Endothelial cell of umbilical vein (primary cell): ENCODE results near the gene TPSG1. TPM values are rescaled to one million over a fixed set of nuclear protein-coding genes. Genes with fewer than 3 reads are reported as not detected.

ENCODE experiments used
- BruUV-seq: library from RNA; stranded (reverse); fragments of 400-500 nt; replicated peaks from 2 replicates; lab custom pipeline; 2021; lab: Mats Ljungman, UMichigan
- CTCF ChIA-PET: fragments of 300-600, 350-600 bp; sonication (Branson Sonifier 250); formaldehyde crosslinking; loops from one replicate; lab custom pipeline; 2021; ENCODE audit warnings: antibody characterized with exemption, inconsistent platforms; lab: Charles Lee
- POLR2A ChIA-PET: fragments of 300-600, 350-600 bp; sonication (Branson Sonifier 250); formaldehyde crosslinking; loops from one replicate; lab custom pipeline; 2021; ENCODE audit warnings: antibody characterized with exemption, inconsistent platforms; lab: Charles Lee
- DNase-seq: peaks from one replicate; pipeline ENCODE4 v3.0.0-alpha.2; 2011; ENCODE audit warnings: low read depth, low spot score
- FAIRE-seq: peaks from 2 replicates; lab custom pipeline; 2011; peaks lifted over from hg19 to GRCh38; lab: Jason Lieb, UNC
- H2AFZ ChIP-seq: 2 replicates; pipeline ENCODE4 v1.6.0; 2012; ENCODE audit warnings: low read depth, low read length, control low read depth, inconsistent platforms
- H3K27ac ChIP-seq: 2 replicates; pipeline ENCODE4 v1.5.1; 2011; ENCODE audit warnings: low read depth, mild to moderate bottlenecking, control low read depth, low read length, moderate library complexity; ENCODE audit not compliant: insufficient read depth
- H3K27me3 ChIP-seq, 2 experiments: 2 replicates each; pipeline versions ENCODE4 v1.6.0 to v1.6.1; 2011; ENCODE audit warnings: low read length in 2 of 2, mixed read lengths in 1 of 2; ENCODE audit not compliant: control insufficient read depth in 2 of 2, insufficient read depth in 2 of 2
- H3K36me3 ChIP-seq, 2 experiments: 2 replicates in 1 of 2; 3 replicates in 1 of 2; pipeline ENCODE4 v1.5.1; 2011; ENCODE audit warnings: low read length in 2 of 2, mild to moderate bottlenecking in 1 of 2, moderate library complexity in 1 of 2; ENCODE audit not compliant: control insufficient read depth in 2 of 2, insufficient read depth in 2 of 2; ENCODE audit errors: extremely low read depth in 1 of 2
- H3K4me1 ChIP-seq: 3 replicates; pipeline ENCODE4 v1.5.1; 2011; ENCODE audit warnings: mild to moderate bottlenecking, low read length; ENCODE audit not compliant: control insufficient read depth, insufficient read depth; ENCODE audit errors: extremely low read depth
- H3K4me2 ChIP-seq: 2 replicates; pipeline ENCODE4 v1.6.1; 2011; ENCODE audit warnings: low read length, control low read depth, mixed read lengths; ENCODE audit not compliant: insufficient read depth
- H3K4me3 ChIP-seq, 3 experiments: fragments of 200-600 bp in 1 of 3; sonication (generic), shearing (Covaris generic) in 1 of 3; replicated peaks in 1 of 3; 2 replicates each; pipeline ENCODE4 v1.5.1; 2011 to 2016; ENCODE audit warnings: control low read depth in 3 of 3, low read length in 3 of 3, mild to moderate bottlenecking in 2 of 3, inconsistent platforms in 1 of 3, low read depth in 1 of 3, moderate library complexity in 1 of 3; ENCODE audit not compliant: insufficient read depth in 1 of 3
- H3K79me2 ChIP-seq: 2 replicates; pipeline ENCODE4 v1.6.0; 2012; ENCODE audit warnings: low read length, inconsistent platforms; ENCODE audit not compliant: control insufficient read depth, insufficient read depth
- H3K9ac ChIP-seq: replicated peaks from 2 replicates; pipeline ENCODE3; 2011; ENCODE audit warnings: low read length, control low read depth; ENCODE audit not compliant: insufficient read depth; ENCODE audit errors: extremely low read depth
- H3K9me1 ChIP-seq: replicated peaks from 3 replicates; pipeline ENCODE4 v1.6.0; 2011; ENCODE audit warnings: mild to moderate bottlenecking, low read length; ENCODE audit not compliant: control insufficient read depth, insufficient read depth; ENCODE audit errors: extremely low read depth
- H3K9me3 ChIP-seq: replicated peaks from 2 replicates; pipeline ENCODE4 v1.5.1; 2012; ENCODE audit warnings: low read length, inconsistent platforms; ENCODE audit not compliant: control insufficient read depth, insufficient read depth
- H4K20me1 ChIP-seq: replicated peaks from 2 replicates; pipeline ENCODE3; 2011; ENCODE audit warnings: mild to moderate bottlenecking, low read length; ENCODE audit not compliant: control insufficient read depth, insufficient read depth; ENCODE audit errors: extremely low read depth
- EZH2 ChIP-seq: IDR thresholded peaks from 2 replicates; pipeline ENCODE4 v1.6.1; 2012; ENCODE audit warnings: borderline replicate concordance, low read depth, mild to moderate bottlenecking, moderate library complexity, low read length, inconsistent platforms; ENCODE audit not compliant: severe bottlenecking
- FOS ChIP-seq: IDR thresholded peaks from 2 replicates; pipeline ENCODE4 v1.6.1; 2011; ENCODE audit warnings: mild to moderate bottlenecking, low read length, moderate library complexity, borderline replicate concordance; ENCODE audit not compliant: insufficient read depth
- GATA2 ChIP-seq: IDR thresholded peaks from 2 replicates; pipeline ENCODE4 v1.7.0; 2011; ENCODE audit warnings: low read depth, mild to moderate bottlenecking, moderate library complexity, mixed read lengths, low read length; ENCODE audit not compliant: insufficient read length, insufficient read depth
- JUN ChIP-seq: IDR thresholded peaks from 2 replicates; pipeline ENCODE4 v1.6.1; 2011; ENCODE audit warnings: borderline replicate concordance, low read depth; ENCODE audit not compliant: insufficient read length, insufficient read depth
- MYC ChIP-seq: IDR thresholded peaks from one replicate; pipeline ENCODE4 v1.6.1; 2011; ENCODE audit warnings: mild to moderate bottlenecking, low read depth, low read length
- POLR2A ChIP-seq: IDR thresholded peaks from 2 replicates; pipeline ENCODE4 v1.6.1; 2012; ENCODE audit warnings: low read depth, mild to moderate bottlenecking, control low read depth, low read length
- POLR2AphosphoS5 ChIP-seq: IDR thresholded peaks from 2 replicates; pipeline ENCODE4 v1.6.1; 2012; ENCODE audit warnings: low read depth, mild to moderate bottlenecking, control low read depth, low read length, moderate library complexity; ENCODE audit not compliant: insufficient read depth
- dilution Hi-C: fragments of 300-500 bp; cut with MboI; formaldehyde crosslinking; loops from one replicate; pipeline ENCODE4 v1.15.0; 2019; ENCODE audit warnings: low sequenced_read_pairs; ENCODE audit not compliant: extremely low pct_ligation_motif_present
- intact Hi-C: fragments of 100-400 bp; cut with micrococcal nuclease; formaldehyde crosslinking; loops from one replicate; pipeline ENCODE4 v1.10.0; 2022
- polyA plus RNA-seq, 4 experiments: library from polyadenylated mRNA; depleted of rRNA in 3 of 4; stranded (reverse) in 3 of 4; unstranded in 1 of 4; fragments of >200 nt; gene quantifications; 2 replicates each; pipeline versions ENCODE4 v1.2.1 to v1.2.3, GENCODE V29; 2011 to 2012; ENCODE audit warnings: missing spikeins in 1 of 4
- total RNA-seq: library from RNA; stranded (reverse); gene quantifications from 2 replicates; pipeline ENCODE4 v1.2.3, GENCODE V29; 2021
- TF ChIP-seq, protein P1 (sequence below): IDR thresholded peaks from 2 replicates; pipeline ENCODE4 v1.6.1; 2011; ENCODE audit not compliant: insufficient read depth, insufficient read length
- TF ChIP-seq, protein P2 (sequence below), 2 donors: IDR thresholded peaks; 1 replicate in 1 of 2; 2 replicates in 1 of 2; pipeline ENCODE4 v1.5.1; 2011; ENCODE audit warnings: low read length in 2 of 2, mild to moderate bottlenecking in 2 of 2, moderate library complexity in 2 of 2, control low read depth in 1 of 2, inconsistent platforms in 1 of 2, low read depth in 1 of 2; ENCODE audit not compliant: insufficient read depth in 1 of 2; ENCODE audit errors: extremely low read depth in 1 of 2

TPSG1 gene
- total and polyA plus RNA-seq, 2 donors (not counting 3 experiments of a cell fraction or from before 2014, with no cell fraction given) = not detected

DNA sequence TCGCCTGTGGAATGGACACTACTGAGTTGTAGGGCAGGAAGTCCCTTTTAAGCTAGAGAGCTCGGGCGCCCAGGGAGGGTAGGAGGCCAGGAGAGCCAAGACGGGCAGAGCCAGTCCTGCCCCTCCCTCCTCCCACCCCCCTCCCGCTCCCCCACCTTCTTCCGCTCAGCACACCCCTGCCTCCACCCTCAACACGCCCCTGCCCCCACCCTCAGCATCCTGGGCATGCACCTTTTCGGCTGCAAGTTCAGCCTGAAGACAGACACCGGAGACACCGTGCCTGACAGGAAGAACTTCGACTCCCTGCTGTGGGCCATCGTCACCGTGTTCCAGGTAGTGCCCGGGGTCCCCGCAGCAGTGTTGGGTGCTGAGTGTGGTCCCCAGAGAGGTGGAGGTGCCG lies 18.3 kb downstream of the TPSG1 start:
- Histone ChIP-seq H4K20me1 (no peaks in the 10 kb centered on the region), H3K27me3 (no peaks in the 10 kb centered on the region), H3K9me3 (no peaks in the 10 kb centered on the region), H3K36me3 (no peaks in the 10 kb centered on the region), H3K9ac (no peak overlapping the region), H3K4me1 (no peaks in the 10 kb centered on the region), H3K4me3 (no peak overlapping the region), H3K79me2 (no peaks in the 10 kb centered on the region), H3K27ac (no peak overlapping the region), H2AFZ (no peak overlapping the region), H3K4me2 (no peak overlapping the region), H3K9me1 (no peaks in the 10 kb centered on the region)
- FAIRE-seq (no peak), DNase-seq (no peak)
- intact Hi-C loops = no loop called here
- dilution Hi-C loops = no loop called here
- no TSS peak for BruUV-seq
- POLR2A ChIA-PET = no interaction called here
- CTCF ChIA-PET = interaction anchor here (1.1 kb wide), 1 partner anchor 13 kb away, joined by 3 read pairs; no protein-coding TSS in a partner anchor
- TF ChIP-seq GATA2 (no peak), POLR2A (no peak), JUN (no peak), EZH2 (no peak), FOS (no peak), MYC (no peak), POLR2AphosphoS5 (no peak)
- TF ChIP-seq, protein P1, sequence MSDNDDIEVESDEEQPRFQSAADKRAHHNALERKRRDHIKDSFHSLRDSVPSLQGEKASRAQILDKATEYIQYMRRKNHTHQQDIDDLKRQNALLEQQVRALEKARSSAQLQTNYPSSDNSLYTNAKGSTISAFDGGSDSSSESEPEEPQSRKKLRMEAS = no peak
- TF ChIP-seq, protein P2, sequence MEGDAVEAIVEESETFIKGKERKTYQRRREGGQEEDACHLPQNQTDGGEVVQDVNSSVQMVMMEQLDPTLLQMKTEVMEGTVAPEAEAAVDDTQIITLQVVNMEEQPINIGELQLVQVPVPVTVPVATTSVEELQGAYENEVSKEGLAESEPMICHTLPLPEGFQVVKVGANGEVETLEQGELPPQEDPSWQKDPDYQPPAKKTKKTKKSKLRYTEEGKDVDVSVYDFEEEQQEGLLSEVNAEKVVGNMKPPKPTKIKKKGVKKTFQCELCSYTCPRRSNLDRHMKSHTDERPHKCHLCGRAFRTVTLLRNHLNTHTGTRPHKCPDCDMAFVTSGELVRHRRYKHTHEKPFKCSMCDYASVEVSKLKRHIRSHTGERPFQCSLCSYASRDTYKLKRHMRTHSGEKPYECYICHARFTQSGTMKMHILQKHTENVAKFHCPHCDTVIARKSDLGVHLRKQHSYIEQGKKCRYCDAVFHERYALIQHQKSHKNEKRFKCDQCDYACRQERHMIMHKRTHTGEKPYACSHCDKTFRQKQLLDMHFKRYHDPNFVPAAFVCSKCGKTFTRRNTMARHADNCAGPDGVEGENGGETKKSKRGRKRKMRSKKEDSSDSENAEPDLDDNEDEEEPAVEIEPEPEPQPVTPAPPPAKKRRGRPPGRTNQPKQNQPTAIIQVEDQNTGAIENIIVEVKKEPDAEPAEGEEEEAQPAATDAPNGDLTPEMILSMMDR (IDR thresholded peaks at IDR 0.05; ENCODE audit: extremely low read depth in 1 of 2, insufficient read depth in 1 of 2, low read depth in 1 of 2, low read length in 2 of 2) = no peak
